Duodenal mucosa (tissue), 2 donors: ENCODE data around the gene MUC6.

Source experiments
- H3K27ac ChIP-seq: one replicate; pipeline ENCODE4 v1.7.0; 2013; ENCODE audit warnings: low read depth, low read length
- H3K27me3 ChIP-seq, 2 donors: one replicate each; pipeline ENCODE4 v1.7.0; 2013; ENCODE audit warnings: low read length in 2 of 2, control low read depth in 1 of 2; ENCODE audit not compliant: insufficient read depth in 2 of 2, control insufficient read depth in 1 of 2
- H3K36me3 ChIP-seq, 2 donors: one replicate each; pipeline ENCODE4 v1.7.0; 2013; ENCODE audit warnings: low read length in 2 of 2, control low read depth in 1 of 2; ENCODE audit not compliant: insufficient read depth in 2 of 2, control insufficient read depth in 1 of 2
- H3K4me1 ChIP-seq, 2 donors: one replicate each; pipeline ENCODE4 v1.7.0; 2013; ENCODE audit warnings: low read length in 2 of 2, control low read depth in 1 of 2; ENCODE audit not compliant: insufficient read depth in 2 of 2, control insufficient read depth in 1 of 2
- H3K4me3 ChIP-seq, 2 donors: one replicate each; pipeline ENCODE4 v1.7.0; 2013; ENCODE audit warnings: low read length in 2 of 2, low read depth in 1 of 2
- H3K9ac ChIP-seq, 2 donors: one replicate each; pipeline ENCODE4 v1.7.0; 2013; ENCODE audit warnings: low read length in 2 of 2, low read depth in 1 of 2
- H3K9me3 ChIP-seq, 2 donors: one replicate each; pipeline ENCODE4 v1.7.0; 2013; ENCODE audit warnings: low read length in 2 of 2, control low read depth in 1 of 2; ENCODE audit not compliant: control insufficient read depth in 1 of 2

MUC6 gene

GRCh38 chr11:965206-965775 is 71.2 kb downstream of the MUC6 start:
- H3K9me3 ChIP-seq, result no peaks in the 10 kb centered on the region
- no peak overlapping the region for H3K4me3 ChIP-seq
- no peak overlapping the region for H3K9ac ChIP-seq
- no peaks in the 10 kb centered on the region for H3K4me1 ChIP-seq
- H3K36me3 ChIP-seq, result peaks cover 2 to 40% of the 10 kb centered on the region in 2 donors
- H3K27ac ChIP-seq, result no peak overlapping the region
- H3K27me3 ChIP-seq, result no peaks in the 10 kb centered on the region

- H3K4me3 ChIP-seq, result no peak overlapping the region
- no peak overlapping the region for H3K9ac ChIP-seq
- no peak overlapping the region for H3K27ac ChIP-seq
- H3K9me3 ChIP-seq, result no peaks in the 10 kb centered on the region
- peaks cover 10 to 43% of the 10 kb centered on the region in 2 donors for H3K36me3 ChIP-seq
- no peaks in the 10 kb centered on the region for H3K4me1 ChIP-seq
- H3K27me3 ChIP-seq, result no peaks in the 10 kb centered on the region
Observed at GRCh38 chr11:963852-964251, 72.7 kb downstream of the MUC6 start.
